Activated CD8-positive, alpha-beta memory T cell treated with anti-CD3 and anti-CD28 coated beads for 1 hour (primary cell): Measurements from ENCODE around the gene ARHGDIG.
"Not testable (repeated sequence)": the region's sequence is repeated elsewhere in the genome, so short reads cannot be mapped to it uniquely, and the experiment has no call there.

Experiments used
- DNase-seq, 2 donors: peaks; one replicate each; pipeline ENCODE4 v3.0.0-alpha.2; 2020; ENCODE audit warnings: low read depth in 1 of 2; ENCODE audit errors: extremely low read depth in 1 of 2

ARHGDIG gene

DNA sequence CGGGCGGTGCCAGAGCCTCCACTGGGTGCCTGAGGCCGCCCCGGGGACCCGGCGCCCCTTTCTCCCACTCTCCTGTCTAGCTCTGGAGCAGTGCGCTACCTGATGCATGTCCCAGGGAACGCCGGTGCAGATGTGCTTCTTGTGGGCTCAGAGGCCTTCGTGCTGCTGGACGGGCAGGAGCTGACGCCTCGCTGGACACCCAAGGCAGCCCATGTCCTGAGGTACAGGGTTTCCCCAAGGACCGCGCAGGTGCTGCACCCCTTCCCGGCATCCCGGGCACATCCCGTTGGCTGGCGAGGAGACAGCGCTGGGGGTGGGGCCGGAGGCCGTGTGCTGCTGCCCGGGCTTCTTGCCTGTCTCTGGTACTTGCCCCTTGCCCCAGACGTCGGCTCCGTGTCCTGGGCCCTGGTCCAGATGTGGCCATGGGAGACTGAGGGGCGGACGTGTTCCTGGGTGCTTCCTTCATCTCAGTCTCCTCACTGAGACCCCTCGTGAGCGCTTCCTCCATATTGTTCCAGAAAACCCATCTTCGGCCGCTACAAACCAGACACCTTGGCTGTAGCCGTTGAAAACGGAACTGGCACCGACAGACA lies 17.1 kb upstream of the ARHGDIG start:
- DNase-seq: no peak

DNA sequence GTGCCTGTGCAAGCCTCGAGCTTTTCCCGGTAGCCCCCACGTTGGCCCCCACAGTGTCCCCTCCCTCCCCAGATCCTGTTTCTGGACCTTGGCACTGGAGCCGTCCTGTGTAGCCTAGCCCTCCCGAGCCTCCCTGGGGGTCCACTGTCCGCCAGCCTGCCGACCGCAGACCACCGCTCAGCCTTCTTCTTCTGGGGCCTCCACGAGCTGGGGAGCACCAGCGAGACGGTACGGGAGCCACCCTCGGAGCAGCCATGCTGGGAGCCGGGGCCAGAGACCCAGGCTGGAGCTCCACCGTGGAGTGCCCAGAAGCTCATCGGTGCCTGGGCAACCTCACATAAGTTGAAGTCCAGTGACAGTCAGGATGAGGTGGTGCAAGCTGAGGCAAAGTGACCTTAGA lies 16.4 kb upstream of the ARHGDIG start:
- DNase-seq: no peak

DNA sequence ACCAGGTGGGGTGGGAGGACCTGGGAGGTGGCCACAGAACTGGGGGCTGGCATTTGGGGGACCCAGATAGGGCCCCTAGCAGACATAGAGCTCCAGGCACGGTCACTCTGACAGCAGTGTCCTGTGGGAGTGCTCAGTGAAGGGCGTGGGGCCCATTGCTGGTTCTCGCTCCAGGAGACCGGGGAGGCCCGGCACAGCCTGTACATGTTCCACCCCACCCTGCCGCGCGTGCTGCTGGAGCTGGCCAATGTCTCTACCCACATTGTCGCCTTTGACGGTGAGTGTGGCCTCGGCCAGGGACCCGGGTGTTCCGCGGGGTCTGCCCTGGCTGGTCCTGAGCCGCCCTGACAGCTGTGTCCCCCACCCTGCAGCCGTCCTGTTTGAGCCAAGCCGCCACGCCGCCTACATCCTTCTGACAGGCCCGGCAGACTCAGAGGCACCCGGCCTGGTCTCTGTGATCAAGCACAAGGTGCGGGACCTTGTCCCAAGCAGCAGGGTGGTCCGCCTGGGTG lies 15.9 kb upstream of the ARHGDIG start:
- no peak for DNase-seq

DNA sequence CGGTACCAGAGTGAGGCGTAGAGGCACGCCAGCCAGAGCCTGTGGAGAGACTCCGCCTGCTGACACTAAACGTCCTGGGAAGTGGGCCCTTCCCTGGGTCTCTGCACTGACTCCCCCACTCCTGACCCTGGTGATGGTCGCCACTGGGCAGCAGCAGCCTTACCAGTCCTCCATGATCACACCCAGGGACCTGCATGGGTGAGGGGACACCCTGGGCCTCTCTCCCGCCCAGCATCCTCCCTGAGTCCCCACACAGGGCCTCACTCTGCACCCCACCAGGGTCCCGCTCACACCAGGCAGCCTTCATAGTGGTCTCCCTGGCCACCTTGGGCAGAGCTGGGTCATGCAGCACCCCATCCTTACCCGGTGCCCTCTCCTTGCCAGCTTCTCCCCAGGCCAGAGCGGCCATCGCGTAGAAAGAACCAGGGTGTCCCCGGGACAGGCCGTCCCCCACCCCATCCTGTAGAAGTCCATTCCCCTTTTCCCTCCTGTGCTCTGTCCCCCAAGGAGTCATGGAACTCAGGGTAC lies 15.3 kb upstream of the ARHGDIG start:
- DNase-seq: no peak

DNA sequence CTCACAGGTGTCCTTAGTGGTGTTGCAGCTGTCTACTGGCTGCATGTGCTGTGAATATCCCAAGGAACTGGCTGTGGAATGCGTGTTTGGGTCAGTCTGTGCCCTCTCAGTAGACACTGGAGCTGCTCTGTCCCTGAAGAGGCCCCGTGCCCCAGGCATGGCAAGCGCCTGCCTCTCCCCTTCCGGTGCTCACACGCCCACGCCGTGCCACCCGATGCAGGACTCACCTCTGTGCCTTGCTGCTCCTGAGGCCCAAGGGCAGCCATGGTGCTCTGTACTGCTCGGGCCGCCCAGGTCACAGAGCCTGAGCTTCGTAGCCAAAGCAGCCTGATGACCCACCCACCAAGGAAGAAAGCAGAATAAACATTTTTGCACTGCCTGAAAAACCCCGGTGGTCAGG lies 14.7 kb upstream of the ARHGDIG start:
- DNase-seq: no peak

DNA sequence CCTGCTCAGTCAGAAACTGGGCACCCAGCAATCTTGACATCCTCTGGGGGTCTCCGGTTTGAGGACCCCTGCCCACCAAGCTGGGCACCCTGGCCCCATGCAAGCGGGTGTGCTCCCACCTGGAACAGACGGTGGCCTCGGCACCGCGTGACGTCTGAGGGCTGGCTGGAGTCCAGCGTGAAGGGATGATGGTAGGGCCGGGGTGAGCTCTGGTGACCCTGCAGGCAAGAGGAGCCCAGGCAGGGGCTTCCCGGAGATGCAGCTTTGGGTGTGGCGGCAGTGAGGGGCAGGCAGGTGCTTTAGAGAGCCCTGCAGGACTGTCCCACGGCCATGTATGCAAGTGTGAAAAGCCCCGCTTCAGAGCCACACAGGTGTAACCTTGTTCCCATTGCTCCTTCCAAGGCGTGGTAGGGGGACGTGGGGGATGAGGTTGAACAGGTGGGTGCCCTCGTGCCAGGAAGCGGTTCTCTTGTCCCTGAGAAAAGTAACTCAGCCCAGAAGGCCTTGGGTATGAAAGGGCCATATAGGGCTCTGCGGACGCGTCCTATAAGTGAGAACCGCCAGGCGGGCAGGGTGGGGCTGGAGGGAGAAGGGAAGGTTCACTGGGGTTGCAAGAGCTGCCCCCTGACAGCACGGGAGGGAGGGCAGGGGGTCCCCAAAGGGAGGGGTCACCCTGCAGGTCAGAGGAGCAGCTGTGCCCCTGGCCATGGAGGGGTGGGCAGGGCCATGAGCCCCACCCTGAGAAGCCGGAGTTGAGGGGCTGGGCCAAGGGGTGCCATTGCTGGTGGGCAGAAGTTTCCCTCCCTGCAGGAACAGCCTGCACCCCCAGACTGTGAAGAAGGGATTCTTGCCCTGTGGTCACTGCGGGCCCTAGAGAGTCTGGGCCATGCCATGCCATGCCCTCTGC lies 13.9 kb upstream of the ARHGDIG start:
- no peak for DNase-seq

DNA sequence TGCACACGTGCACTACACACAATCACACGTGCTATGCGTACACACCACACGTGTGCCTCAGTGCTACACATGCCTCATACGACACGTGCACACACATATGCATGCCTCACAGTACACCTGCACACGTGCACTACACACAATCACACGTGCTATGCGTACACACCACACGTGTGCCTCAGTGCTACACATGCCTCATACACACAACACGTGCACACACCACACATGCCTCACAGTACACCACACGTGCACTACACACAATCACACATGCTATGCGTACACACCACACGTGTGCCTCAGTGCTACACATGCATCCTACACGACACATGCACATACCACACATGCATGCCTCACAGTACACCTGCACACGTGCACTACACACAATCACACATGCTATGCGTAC lies 12.8 kb upstream of the ARHGDIG start:
- DNase-seq: not testable (repeated sequence)

DNA sequence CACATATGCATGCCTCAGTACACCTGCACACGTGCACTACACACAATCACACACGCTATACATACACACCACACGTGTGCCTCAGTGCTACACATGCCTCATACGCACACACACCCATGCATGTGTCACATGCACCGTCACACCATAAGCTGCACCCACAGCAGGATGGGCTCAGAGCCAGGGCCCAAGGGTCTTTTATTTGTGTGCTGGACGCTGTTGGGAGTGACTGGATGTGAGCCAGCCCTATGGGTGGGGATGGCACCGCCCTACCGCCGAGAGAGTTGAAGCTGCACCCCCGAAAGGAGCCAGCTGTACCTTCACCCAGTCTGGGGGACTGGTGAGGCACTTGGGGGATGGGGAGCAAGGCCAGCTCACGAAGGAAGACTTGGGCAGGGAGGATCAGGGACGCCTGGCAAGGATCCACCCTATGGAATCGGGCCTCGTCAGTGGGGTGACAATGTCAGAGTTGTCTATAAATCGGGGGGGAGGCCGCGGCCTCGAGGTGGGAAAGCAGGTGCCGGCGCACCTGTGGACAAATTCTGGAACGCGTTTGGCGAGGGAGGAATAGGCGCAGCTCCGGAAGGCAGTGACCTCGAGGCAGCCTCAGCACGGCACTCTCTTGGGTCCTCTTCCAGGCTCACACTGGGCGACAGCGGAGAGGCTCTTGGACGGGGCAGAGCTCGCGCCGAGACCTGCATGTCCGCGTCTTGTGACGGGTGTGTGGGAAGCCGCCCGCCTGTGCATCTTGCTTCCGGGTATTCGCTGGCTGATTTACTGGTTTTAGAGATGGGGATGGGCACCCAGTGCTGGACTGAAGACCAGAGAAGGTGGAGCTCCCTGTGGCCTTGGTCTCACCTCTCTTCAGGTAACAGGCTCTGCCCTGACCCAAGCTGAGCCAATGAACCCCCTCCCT lies 12.0 kb upstream of the ARHGDIG start:
- no peak for DNase-seq

DNA sequence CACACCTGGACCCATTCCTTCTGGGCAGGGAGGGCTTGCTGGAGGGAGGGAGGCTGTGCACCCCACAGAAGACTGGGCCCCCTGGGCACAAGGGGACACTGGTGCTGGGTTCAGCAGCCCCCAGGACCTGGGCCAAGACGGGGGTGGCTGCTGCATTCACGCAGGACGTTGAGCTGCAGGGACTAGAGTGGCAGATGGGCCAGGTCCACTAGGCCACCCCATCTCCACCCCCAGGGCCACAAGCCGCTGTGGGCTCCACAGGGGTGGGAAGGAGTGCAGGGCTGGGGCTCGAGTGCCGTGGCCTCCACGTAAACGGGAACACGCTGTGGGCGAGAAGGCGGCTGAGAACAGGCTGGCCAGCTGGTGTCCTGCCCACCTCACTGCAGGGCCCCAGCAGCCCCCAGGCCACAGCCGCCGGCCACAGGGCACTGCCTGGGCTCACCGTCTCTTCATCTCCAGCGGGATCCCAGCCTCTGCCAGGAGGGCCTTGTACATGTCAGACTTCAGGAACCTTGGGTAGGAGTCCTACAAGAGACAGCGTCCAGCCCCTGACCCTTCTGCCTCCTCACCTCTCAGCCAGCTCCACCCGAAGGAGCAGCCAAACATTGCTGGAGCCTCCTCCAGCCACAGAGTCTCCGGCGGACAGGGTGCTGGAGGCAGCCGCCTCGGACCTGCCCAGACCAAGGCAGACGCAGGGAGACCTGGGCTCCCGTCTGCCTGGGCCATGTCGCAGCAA lies 11.2 kb upstream of the ARHGDIG start:
- DNase-seq: no peak

DNA sequence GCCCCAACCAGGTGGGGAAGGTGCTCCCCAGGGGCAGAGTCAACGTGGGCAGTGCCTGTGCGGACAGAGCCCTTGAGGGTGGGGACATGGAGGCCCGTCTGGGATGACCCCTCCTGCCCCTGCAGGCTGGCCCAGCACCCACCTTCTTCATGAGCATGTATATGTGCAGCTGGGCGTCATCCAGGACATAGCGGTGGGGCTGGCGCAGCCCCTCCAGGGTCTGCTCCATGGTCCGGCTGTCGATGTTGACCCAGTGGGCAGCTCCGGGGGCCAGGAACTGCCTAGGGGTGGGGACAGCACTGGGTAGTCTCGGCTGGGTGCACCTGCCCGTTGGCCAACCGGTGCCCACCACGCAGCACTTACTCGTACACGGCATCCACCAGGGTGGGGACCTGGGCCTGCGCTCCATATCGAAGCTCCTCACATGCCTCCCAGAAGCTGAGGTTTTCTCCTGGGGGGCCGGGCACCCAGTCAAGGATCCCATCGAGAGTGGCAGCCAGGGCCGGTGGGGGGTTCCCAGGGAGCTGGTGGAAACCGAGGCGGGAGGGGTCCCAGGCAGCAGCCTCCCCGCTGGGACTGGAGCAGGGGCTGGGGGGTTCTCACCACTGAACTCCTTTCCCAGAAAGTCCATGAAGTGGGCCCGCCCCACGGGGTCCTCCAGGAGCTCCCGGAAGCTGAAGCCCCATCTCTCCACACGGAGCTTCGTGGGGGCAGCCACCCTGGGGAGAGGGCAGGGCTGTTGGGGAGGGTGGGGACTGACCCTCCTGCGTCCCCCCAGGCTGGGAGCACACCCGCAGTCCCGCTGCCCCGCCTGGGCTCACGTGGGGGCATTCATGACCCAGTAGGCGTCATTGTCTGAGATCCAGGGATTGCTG lies 9.8 kb upstream of the ARHGDIG start:
- DNase-seq: no peak

DNA sequence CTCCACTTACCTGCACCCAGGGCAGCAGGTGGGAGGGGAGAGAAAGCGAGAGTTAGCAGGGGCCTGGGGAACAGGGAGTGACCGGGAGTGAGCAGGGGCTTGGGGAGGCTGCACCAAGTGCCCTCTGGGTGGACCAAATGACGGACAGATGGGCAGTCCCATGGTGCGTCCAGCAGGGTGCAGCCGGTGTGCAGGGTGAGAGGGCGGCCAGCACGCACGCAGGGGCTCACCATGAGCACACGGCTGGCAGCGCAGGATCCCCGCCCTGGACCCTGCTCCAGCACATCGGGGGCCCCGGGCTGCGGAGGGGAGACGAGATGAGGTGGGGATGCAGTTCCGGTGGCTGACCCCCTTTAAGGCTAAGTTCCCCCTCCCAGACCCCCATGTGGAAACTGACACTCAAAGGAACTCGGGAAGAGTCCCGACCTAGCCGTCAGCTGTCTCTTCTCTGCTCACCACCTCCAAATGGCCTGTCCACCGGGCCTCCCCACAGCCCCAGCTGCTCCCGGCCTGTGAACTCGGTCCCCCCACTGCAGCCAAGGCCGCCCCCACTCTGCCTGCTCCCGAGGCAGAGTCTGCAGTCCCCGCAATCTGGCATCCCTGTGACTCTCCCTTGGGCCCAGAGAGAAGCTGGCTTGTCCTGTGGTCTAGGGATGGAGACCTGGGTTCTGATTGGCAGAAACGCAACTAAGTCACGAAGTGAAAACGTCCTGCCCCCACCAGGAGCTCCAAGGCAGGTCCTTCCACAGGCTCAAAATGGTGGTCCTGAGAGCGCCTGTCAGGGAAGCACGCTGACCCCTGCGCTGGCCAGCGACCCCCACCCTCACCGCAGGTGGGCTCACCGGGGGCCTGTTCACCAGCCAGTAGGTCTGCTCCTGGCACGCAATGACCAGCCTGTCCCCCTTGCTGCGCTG lies 7.5 kb upstream of the ARHGDIG start:
- no peak for DNase-seq

DNA sequence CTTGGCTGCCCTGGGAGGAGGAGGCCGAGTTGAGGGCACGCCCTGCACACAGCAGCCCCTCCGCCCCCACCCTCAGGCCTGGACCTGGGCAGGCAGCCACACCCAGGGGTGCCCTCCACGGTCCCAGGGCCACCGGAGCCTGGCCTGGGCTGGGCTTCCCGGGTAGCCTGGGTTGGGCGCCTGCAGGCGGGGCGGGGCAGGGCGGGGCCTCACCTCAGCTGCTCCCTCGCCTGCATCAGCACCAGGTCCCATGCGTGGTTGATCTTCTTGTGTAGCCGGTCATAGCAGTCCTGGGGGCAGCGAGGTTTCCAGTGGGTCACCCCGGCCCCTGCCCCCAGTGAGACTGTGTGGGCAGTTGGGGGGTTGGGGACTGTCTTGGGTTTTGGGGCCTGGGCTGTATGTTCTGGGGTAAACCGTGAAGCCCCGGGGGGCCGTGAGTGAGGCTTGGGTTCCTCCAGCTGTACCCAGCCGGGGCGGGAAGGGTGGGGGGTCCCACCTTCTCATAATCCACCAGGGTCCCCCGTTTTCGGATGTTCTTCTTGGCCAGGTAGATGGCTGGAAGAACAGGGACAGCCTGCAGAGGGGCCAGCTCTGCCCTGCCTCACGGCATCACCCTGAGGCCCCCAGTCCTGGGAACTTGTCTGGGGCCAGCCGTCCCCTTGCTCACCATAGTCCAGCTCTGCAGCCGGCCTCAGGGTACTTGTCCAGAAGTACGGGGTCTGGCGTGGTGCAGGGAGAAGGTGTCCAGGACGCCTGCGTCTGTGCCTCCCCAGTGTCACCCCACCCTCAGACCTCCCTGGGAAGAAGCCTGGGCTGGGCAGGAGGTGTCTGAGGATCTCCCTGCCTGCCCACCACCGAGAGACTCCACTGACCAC lies 6.6 kb upstream of the ARHGDIG start:
- DNase-seq: no peak

DNA sequence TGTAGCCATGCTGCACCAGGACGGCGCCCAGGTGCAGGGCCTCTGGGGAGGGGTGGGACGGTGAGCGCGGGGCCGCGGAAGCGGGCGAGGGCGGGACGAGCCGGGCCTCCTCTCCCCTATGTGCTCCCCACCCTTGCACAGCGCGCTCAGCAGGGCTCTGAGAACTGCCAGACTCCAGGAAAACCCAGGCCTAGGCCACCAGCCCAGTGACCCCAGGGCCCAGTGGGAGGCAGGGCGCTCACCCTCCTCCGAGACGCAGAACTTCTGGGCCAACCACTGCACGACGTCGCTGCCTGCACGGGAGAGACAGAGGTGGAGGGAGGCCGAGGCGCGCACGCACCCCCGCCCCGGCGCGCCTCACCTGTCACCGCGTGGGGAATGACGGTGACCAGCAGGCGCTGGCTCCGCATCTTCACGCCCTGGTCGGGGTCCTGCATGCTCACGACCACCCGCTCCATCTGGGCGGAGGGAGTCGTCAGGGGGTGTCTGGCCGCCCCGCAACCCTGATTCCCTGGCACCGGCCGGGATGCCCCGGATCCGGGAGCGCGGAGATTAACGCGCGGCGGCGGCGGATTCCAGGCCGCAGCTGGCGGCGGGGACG lies 5.2 kb upstream of the ARHGDIG start:
- DNase-seq: no peak

DNA sequence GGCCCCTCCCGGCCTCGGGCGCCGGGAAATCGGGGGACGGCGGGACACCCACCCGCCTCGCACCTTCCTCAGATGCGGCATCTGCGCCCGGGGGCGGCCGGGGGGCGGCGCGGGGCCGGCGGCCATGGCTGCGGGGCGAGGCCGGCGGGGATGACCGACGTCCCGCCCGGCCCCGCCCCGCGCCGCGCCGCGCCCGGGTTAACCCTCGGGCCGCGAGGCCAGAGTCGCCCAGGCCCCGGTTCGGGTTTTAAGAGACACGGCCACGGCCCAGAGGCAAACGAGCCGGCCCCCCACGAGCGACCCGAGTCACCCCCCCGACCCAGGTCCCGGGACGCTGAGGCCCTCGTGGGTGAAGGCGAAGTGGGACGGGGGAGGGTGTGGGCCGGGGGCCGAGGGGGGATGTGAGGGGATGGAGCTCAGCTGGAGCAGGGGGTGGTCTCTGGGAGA lies 4.6 kb upstream of the ARHGDIG start, which contains the start of gene RGS11:
Gene RGS11, minus strand, starts transcription at position 159 of the 447 bp plus-strand sequence. Its CDS starts 33 bp downstream, at position 126.
- DNase-seq: no peak

DNA sequence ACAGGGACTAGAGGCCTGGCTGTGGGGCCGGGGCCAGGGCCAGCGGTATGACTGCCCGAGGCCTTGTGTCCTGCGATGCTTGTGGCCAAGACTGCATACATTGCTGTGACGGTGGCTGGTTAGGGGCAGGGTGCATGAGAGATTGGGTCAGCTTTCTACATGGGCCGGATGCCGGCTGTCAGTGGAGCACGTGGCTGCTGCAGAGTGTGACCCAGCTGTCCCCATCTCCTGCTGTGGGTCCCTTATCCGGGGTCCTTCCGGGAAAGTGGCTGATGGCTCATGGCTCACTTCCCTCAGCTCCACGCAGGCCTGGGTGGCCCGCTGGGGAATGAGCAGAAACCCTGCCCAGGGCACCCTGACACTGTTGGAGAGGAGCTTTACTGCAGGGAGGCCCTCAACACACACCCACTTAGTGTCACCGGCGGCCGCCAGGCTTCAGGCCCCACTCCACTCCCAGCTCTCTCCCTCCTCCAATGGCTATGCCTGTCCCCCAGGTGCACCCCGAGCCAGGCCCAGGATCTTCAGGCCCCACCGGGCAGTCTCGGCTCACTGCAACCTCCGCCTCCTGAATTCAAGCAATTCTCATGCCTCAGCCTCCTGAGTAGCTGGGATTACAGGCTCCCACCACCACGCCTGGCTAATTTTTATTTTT lies 3.8 kb upstream of the ARHGDIG start:
- no peak for DNase-seq

DNA sequence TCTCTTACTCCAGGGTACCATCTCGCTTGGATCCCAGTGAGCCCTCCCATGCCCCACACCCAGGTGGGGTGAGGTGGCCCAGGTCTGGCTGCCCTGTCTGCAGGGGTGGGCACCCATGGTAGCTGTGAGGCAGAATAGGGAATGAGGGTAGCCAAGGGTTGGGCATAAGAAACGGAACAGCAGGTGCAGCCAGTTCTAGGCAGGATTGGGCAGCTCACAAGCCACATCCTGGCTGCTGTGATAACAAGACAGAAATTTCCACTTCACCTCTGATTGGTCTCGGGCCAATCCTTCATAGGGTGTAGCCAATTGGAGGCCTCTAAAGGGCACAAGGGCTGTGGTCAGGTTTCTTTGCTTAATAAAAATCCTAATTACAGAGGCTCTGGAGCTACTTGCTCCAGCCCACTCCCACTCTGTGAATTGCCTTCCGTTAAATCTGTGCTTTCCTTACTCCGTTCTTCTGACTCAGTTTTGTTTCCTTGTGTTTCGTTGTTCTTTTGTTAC lies 1.5 kb upstream of the ARHGDIG start:
- DNase-seq: no peak
